GM20000 (cell line): ENCODE data around the gene EDAR.

ENCODE experiments used
- DNase-seq: peaks from one replicate; pipeline ENCODE4 v3.0.0; 2012; ENCODE audit warnings: low spot score
- TF ChIP-seq, protein P1 (sequence below): IDR thresholded peaks from 2 replicates; pipeline ENCODE4 v1.5.1; 2012; ENCODE audit warnings: mild to moderate bottlenecking, control low read depth; ENCODE audit errors: extremely low read depth, missing control alignments

Gene EDAR

DNA sequence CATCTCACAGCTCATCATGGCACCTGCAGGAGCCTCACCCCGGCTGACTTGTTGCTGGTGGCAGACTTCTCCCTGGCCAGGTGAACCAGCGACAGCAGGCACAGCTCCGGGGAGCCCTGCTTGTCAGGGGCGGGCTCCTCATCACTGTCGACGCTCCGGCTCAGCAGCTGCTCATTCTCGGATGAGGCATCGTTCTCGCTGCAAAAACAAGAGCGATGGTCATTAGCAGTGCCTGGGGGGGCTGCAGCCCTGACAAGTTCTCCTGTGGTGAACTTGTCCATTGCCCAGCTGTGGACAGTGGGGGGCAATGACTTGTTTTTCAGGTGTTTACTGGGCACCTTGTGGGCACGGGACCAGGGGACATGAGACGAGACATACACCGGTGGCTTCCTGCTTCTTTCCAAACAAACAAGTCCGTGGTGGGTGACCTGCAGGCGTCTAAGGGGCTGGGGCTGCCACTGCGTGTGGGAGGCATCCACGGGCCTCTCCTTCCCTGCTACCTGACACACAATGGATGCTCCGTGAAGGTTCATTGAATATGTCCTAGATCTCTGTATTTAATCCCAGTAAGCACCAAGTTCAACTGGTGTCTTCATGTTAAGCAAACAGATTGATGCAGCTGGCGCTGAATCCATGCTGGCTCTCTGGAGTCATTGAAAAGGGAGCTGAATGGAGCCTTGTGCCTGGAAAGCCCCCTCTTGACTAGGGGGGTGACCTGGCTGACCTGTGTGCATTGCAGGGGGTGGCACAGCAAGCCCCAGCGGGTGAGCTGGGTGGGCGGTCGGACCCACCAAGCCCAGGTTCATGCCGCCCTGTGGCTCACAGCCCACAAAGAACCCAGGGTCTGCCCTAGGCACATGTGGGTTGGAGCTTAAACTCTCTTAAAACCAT lies 81.0 kb downstream of the EDAR start:
- no peak for DNase-seq

DNA sequence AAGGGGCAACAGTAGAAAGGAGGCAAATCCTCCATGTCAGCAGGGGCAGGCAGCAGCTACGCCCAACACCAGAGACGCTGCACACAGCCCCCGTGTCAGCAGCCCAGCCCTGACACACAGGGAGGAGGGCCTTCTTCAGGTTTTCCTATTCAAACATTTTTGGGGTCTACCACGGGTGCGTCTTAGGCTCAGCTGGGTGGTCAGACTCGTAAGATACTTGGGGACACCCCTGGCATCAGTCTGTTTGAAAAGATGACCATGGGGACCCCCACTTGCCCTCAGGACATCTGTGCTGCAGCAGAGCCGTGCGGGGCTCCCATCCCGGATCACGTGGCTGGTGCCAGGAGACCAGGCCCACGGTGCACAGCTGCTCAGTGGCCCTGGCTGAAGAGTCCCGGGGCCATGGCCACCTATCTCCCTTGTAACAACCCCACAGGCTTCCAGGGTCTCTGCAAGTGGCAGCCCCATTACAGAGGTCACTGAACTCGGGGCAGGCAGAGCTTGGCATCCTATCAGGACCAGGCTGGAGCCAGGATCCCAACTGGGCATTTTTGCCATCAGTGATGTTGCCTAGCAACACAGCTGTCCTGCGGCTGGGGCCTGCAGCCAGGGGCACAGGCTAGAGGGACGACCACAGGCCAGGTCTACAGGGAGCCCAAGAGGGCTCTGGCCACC lies 82.5 kb downstream of the EDAR start:
- TF ChIP-seq, protein P1, sequence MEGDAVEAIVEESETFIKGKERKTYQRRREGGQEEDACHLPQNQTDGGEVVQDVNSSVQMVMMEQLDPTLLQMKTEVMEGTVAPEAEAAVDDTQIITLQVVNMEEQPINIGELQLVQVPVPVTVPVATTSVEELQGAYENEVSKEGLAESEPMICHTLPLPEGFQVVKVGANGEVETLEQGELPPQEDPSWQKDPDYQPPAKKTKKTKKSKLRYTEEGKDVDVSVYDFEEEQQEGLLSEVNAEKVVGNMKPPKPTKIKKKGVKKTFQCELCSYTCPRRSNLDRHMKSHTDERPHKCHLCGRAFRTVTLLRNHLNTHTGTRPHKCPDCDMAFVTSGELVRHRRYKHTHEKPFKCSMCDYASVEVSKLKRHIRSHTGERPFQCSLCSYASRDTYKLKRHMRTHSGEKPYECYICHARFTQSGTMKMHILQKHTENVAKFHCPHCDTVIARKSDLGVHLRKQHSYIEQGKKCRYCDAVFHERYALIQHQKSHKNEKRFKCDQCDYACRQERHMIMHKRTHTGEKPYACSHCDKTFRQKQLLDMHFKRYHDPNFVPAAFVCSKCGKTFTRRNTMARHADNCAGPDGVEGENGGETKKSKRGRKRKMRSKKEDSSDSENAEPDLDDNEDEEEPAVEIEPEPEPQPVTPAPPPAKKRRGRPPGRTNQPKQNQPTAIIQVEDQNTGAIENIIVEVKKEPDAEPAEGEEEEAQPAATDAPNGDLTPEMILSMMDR = no peak
- DNase-seq = no peak

More for the DNA sequence above, 81.0 kb downstream of the EDAR start:
- TF ChIP-seq, protein P1 = no peak

DNA sequence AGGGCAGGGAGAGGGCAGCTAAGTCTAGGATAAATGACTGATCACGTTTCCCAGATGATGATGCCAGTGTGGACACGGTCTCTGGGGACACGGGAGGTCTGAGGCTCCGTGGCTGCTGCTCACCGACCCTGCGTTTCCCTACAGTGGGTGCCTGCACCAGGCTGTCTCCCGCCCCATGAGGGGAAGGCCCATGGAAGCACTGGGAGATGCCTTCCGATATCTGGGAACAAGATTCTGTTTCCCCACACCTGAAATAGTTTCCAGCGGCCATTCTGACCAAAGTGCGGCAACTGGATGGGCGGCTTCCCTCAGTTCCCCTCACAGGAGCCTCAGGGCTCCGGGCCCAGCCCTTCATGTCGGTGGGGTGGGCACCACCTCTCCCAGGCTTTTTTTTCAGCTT lies 83.1 kb downstream of the EDAR start:
- DNase-seq = no peak
- TF ChIP-seq, protein P1 = no peak

DNA sequence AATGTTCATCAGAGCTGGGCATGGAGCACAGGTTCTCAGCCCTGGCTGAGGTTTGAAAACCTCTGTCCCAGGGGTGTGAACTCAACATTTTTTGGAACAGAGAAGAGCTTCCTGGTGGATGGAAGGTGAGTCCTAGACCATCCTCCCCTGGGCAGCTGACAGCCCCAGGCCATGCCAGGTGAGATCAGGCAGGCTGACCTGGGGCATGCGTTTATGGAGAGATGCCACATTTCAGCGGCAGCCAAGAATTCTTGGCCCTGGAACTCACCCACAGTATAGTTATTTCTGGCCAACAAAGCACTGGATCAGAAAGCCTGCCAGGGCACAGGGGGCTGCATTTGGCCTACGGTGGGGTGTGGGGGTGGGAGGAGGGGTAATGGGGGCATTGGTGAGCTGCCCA lies 83.8 kb downstream of the EDAR start:
- no peak for DNase-seq
- TF ChIP-seq, protein P1 = no peak

DNA sequence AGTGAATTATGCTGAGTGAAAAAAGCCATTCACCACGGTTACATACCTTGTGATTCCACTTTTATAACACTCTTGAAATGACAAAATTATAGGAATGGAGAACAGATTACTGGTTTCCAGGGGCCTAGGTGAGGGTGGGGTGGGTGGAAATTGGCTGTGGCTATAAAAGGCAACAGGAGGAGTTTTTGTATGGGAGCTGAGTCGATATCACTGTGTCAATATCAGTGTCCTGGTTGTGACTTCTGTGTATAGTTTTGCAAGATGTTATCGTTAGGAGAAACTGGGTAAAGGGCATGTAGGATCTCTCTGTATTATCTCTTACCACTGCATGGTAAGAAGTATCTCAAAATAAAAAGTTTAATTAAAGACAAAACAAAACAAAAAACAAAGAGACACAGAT lies 84.3 kb downstream of the EDAR start:
- TF ChIP-seq, protein P1 = no peak
- DNase-seq = no peak

DNA sequence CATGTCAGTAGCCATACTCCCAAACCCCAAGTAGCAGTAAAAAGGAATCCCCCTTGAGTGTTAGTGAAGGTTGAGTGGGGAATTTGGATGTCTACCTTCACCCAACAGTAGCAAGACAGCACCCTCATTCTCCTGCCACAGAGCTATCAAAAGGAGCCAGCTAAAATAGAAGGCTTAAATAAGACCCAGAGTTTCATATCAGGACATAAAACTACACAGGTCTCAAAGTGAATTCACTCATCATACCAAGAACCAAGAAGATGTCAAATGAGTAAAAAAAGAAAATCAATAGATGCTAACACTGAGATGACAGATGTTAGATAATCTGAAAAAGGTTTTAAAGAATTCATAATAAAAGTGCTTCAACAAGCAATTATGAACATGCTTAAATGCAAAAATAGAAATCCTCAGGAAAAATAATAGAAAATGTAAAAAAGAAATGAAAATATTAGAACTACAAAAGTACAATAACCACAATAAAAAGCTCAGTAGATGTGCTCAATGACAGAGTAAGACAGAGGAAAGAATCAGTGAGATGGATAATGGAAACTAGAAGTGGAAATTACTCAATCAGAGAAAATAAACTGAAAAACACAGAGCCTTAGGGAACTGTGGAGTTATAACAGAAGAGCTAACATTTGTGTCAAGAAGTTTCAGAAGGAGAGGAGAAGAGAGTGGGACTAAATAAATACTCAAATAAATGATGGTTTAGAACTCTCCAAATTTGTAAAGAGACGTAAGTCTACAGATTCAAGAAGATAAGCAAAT lies 90.5 kb downstream of the EDAR start:
- TF ChIP-seq, protein P1 = no peak

DNA sequence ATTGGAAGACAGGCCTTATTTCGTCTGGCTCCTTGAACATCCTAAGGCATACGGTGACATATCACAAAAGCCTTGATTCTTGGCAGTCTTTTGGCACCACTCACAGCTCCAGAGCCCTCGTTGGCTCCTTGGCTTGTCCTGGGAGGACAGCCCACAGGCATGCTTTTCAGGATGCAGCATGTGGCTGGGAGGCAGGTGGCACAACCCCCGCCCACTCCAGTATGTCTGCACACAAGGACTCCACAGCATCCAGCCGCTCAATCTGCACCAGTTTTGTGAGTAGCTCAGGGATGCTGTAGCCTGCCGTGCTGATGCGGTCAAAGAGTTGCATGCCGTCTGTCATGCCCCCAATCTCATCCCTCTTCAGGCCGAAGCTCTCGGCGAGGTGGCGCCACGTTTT lies 92.3 kb downstream of the EDAR start:
- TF ChIP-seq, protein P1 = no peak
- DNase-seq = no peak

More for the DNA sequence above, 90.5 kb downstream of the EDAR start:
- no peak for DNase-seq
